GM19324 (cell line): Measurements from ENCODE around the gene FRMD7.
"Not testable (repeated sequence)": the region's sequence is repeated elsewhere in the genome, so short reads cannot be mapped to it uniquely, and the experiment has no call there.

Experiments
- ATAC-seq: cut with Tn5 transposase; IDR thresholded peaks from one replicate; pipeline ENCODE4 v1.9.1; 2021; ENCODE audit warnings: mild to moderate bottlenecking, moderate library complexity; ENCODE audit not compliant: unreplicated experiment, low FRiP score

The FRMD7 gene

GRCh38 chrX:132127743-132128142, at the start of gene FRMD7:
TSS of gene FRMD7 (minus strand) at chrX:132128020. CDS start at chrX:132127844, 176 bp downstream.
- no peak for ATAC-seq

- no peak for ATAC-seq
These were observed 45.8 kb upstream of the FRMD7 start for GRCh38 chrX:132173647-132174046.

GRCh38 chrX:132171881-132172280, 44.1 kb upstream of the FRMD7 start:
- no peak for ATAC-seq

GRCh38 chrX:132171478-132171877, 43.7 kb upstream of the FRMD7 start:
- ATAC-seq: no peak

GRCh38 chrX:132169554-132169953, 41.7 kb upstream of the FRMD7 start:
- ATAC-seq: no peak

GRCh38 chrX:132165651-132166050, 37.8 kb upstream of the FRMD7 start:
- no peak for ATAC-seq

GRCh38 chrX:132165005-132165404, 37.2 kb upstream of the FRMD7 start:
- ATAC-seq: no peak

- ATAC-seq: not testable (repeated sequence)
These were observed 35.3 kb upstream of the FRMD7 start for GRCh38 chrX:132163094-132163493.

GRCh38 chrX:132153166-132153565, 25.3 kb upstream of the FRMD7 start:
- ATAC-seq: no peak

- ATAC-seq: no peak
These were observed 18.6 kb upstream of the FRMD7 start for GRCh38 chrX:132146456-132146855.

GRCh38 chrX:132144061-132144460, 16.2 kb upstream of the FRMD7 start:
- ATAC-seq: no peak

- no peak for ATAC-seq
These were observed 1.9 kb downstream of the FRMD7 start for GRCh38 chrX:132125906-132126305.

- no peak for ATAC-seq
These were observed 6.9 kb downstream of the FRMD7 start for GRCh38 chrX:132120913-132121312.

GRCh38 chrX:132119821-132120515, 7.9 kb downstream of the FRMD7 start:
- no peak for ATAC-seq

- no peak for ATAC-seq
These were observed 8.5 kb downstream of the FRMD7 start for GRCh38 chrX:132119283-132119682.

GRCh38 chrX:132118358-132118757, 9.5 kb downstream of the FRMD7 start:
- no peak for ATAC-seq

- no peak for ATAC-seq
These were observed 12.0 kb downstream of the FRMD7 start for GRCh38 chrX:132115792-132116191.

GRCh38 chrX:132114607-132115006, 13.2 kb downstream of the FRMD7 start:
- no peak for ATAC-seq

GRCh38 chrX:132107291-132107690, 20.5 kb downstream of the FRMD7 start:
- ATAC-seq: no peak

GRCh38 chrX:132101799-132102198, 26.0 kb downstream of the FRMD7 start:
- ATAC-seq: no peak

GRCh38 chrX:132101206-132101605, 26.6 kb downstream of the FRMD7 start:
- no peak for ATAC-seq

GRCh38 chrX:132098704-132099103, 29.1 kb downstream of the FRMD7 start:
- not testable (repeated sequence) for ATAC-seq

- ATAC-seq: no peak
These were observed 33.7 kb downstream of the FRMD7 start for GRCh38 chrX:132094164-132094563.
